ENCODE measurements around the gene TPRG1.

TPRG1 gene

GRCh38 chr3:189338366-189338765 is 166.6 kb downstream of the TPRG1 start:
- DNase-seq (ENCODE audit: extremely low spot score, insufficient read length, low read depth) (no peak), FAIRE-seq (no peak)

GRCh38 chr3:189339996-189340395 is 168.2 kb downstream of the TPRG1 start:
- no peak for FAIRE-seq

GRCh38 chr3:189340680-189341460 is 169.1 kb downstream of the TPRG1 start:
- DNase-seq (ENCODE audit: extremely low spot score, insufficient read length, low read depth) = no peak
- peak; percentile 47 for FAIRE-seq

More at GRCh38 chr3:189339996-189340395, 168.2 kb downstream of the TPRG1 start:
- DNase-seq (ENCODE audit: extremely low spot score, insufficient read length, low read depth) = no peak

- DNase-seq (ENCODE audit: extremely low spot score, insufficient read length, low read depth) (no peak), FAIRE-seq (no peak)
Observed at GRCh38 chr3:189342811-189343210, 171.0 kb downstream of the TPRG1 start.

- DNase-seq (ENCODE audit: extremely low spot score, insufficient read length, low read depth) (no peak), FAIRE-seq (no peak)
Observed at GRCh38 chr3:189344996-189345395, 173.2 kb downstream of the TPRG1 start.

GRCh38 chr3:189349772-189350171 is 178.0 kb downstream of the TPRG1 start:
- no peak for DNase-seq (ENCODE audit: extremely low spot score, insufficient read length, low read depth)
- no peak for FAIRE-seq

GRCh38 chr3:189353318-189353965 is 181.7 kb downstream of the TPRG1 start:
- FAIRE-seq (no peak), DNase-seq (ENCODE audit: extremely low spot score, insufficient read length, low read depth) (no peak)

GRCh38 chr3:189353988-189354889 is 182.5 kb downstream of the TPRG1 start:
- FAIRE-seq = no peak
- DNase-seq (ENCODE audit: extremely low spot score, insufficient read length, low read depth) = no peak

- DNase-seq (ENCODE audit: extremely low spot score, insufficient read length, low read depth) (no peak), FAIRE-seq (no peak)
Observed at GRCh38 chr3:189355115-189355480, 183.3 kb downstream of the TPRG1 start.

- FAIRE-seq (peak; percentile 12), DNase-seq (ENCODE audit: extremely low spot score, insufficient read length, low read depth) (no peak)
Observed at GRCh38 chr3:189355481-189356201, 183.9 kb downstream of the TPRG1 start.

GRCh38 chr3:189360291-189360690 is 188.5 kb downstream of the TPRG1 start:
- FAIRE-seq = no peak

GRCh38 chr3:189361103-189361835 is 189.5 kb downstream of the TPRG1 start:
- no peak for DNase-seq (ENCODE audit: extremely low spot score, insufficient read length, low read depth)
- FAIRE-seq = no peak

More at GRCh38 chr3:189360291-189360690, 188.5 kb downstream of the TPRG1 start:
- no peak for DNase-seq (ENCODE audit: extremely low spot score, insufficient read length, low read depth)

- FAIRE-seq (no peak), DNase-seq (ENCODE audit: extremely low spot score, insufficient read length, low read depth) (no peak)
Observed at GRCh38 chr3:189363590-189364255, 192.0 kb downstream of the TPRG1 start.

- DNase-seq (ENCODE audit: extremely low spot score, insufficient read length, low read depth) (no peak), FAIRE-seq (no peak)
Observed at GRCh38 chr3:189365609-189366564, 194.1 kb downstream of the TPRG1 start.

GRCh38 chr3:189368384-189368783 is 196.6 kb downstream of the TPRG1 start:
- DNase-seq (ENCODE audit: extremely low spot score, insufficient read length, low read depth) (no peak), FAIRE-seq (peak; percentile 60)

GRCh38 chr3:189369636-189370035 is 197.9 kb downstream of the TPRG1 start:
- FAIRE-seq (no peak), DNase-seq (ENCODE audit: extremely low spot score, insufficient read length, low read depth) (no peak)

GRCh38 chr3:189372243-189372642 is 200.5 kb downstream of the TPRG1 start:
- DNase-seq (ENCODE audit: extremely low spot score, insufficient read length, low read depth) (no peak), FAIRE-seq (peak; percentile 26)

Measured in GM18507 (cell line).